HG03378 (cell line): Measurements from ENCODE around the gene SH2D3A.
"Not testable (repeated sequence)": the region's sequence is repeated elsewhere in the genome, so short reads cannot be mapped to it uniquely, and the experiment has no call there.

Experiments
- ATAC-seq: cut with Tn5 transposase; IDR thresholded peaks from one replicate; pipeline ENCODE4 v1.9.1; 2021; ENCODE audit warnings: mild to moderate bottlenecking, moderate library complexity; ENCODE audit not compliant: unreplicated experiment

The SH2D3A gene

DNA sequence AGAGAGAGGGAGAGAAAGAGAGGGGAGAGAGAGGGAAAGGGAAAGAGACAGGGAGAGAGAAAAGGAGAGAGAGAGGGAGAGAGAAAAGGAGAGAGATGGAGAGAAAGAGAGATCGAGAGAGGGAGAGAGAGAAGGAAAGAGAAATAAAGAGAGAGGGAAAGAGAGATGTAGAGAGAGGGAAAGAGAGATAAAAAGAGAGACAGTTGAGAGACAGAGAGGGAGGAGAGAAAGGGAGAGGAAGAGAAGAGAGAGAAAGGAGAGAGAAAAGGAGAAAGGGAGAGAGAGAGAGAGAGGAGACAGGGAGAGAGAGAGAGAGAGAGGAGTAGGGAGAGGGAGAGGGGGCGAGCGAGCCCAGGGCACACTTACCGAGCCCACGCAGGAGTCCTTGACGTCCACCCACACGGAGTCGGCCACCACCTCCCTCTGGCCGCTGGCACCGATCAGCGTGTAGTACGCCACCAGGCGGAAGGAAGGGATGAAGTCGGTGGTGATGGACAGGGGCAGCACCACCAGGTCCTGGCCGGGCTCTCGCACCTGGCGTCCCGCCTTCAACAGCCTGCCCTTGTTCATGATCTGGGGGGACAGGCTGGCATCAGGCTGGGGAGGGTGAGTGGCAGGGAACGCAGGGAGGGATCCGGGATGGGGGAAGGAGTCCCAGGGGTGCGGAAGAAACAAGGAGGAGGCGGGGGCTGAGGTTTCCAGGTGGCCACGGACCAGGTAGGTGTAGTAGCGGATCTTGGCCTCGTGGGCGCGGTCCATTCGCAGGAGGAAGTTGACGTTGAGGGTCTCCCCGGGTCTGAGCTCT is 56.8 kb downstream of the SH2D3A start:
- ATAC-seq = no peak

DNA sequence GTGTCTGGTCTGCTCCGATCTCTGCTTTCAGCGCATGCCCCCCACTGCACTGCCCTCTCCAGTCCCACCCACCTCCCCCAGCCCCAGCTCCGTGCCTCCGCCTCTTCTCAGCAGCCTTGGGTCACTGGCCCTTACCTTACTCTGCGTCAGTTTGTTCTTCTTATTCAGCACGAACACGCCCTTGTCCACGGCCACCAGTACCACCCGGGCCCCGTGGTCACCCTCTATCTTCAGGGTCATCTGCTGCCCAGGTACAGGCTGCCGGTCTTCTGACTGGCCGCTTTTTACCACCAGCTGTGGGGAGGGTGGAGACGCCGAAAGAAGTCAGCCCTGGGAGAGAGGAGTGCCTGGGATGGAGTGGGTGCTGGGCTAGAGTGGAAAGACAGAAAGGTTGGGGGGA is 57.7 kb downstream of the SH2D3A start:
- ATAC-seq = no peak

DNA sequence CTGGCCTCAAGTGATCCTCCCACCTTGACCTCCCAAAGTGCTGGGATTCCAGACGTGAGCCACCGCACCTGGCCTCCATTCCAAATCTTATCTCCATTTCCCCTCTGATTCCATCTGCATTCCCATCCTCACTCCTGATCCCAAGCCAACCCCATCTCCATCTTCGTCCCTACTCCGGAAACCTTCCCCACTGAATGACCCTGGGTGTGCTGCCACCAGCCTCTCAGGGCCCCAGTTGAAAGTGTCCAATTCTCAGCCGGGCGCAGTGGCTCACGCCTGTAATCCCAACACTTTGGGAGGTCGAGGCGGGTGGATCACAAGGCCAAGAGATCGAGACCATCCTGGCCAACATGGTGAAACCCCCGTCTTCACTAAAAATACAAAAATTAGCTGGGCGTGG is 58.3 kb downstream of the SH2D3A start:
- ATAC-seq = not testable (repeated sequence)

DNA sequence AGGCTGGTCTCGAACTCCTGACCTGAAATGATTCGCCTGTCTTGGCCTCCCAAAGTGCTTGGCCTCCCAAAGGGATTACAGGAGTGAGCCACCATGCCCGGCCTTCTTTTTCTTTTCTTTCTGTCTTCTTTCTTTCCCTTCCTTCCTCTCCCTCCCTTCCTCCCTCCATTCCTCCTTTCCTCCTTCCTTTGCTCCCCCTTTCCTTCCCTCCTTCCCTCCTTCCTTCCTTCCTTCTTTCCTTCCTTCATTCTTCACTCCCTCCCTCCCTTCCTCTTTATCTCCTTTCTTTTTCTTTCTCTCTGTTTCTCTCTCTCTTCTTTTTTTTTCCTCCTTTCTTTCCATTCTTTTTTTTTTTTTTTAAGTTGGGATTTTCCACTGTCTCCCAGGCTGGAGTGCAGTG is 58.9 kb downstream of the SH2D3A start:
- no peak for ATAC-seq

DNA sequence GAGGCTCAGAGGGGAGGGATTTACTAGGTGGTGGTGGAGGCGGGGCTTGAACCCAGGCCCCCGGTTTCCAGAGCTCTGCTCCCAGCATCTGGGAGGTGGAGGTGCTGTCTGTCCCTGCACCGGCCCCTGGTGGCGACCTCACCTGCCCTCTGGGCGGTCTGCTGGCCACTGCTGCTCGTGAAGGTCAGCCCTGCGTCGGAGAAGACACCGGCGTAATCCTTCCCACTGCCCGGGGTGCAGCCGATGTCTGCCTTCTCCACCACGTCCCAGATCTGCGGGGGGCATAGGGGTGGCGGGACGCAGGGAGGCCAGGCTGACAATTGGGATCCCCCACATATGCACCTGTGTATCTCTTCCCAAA is 59.6 kb downstream of the SH2D3A start:
- no peak for ATAC-seq

DNA sequence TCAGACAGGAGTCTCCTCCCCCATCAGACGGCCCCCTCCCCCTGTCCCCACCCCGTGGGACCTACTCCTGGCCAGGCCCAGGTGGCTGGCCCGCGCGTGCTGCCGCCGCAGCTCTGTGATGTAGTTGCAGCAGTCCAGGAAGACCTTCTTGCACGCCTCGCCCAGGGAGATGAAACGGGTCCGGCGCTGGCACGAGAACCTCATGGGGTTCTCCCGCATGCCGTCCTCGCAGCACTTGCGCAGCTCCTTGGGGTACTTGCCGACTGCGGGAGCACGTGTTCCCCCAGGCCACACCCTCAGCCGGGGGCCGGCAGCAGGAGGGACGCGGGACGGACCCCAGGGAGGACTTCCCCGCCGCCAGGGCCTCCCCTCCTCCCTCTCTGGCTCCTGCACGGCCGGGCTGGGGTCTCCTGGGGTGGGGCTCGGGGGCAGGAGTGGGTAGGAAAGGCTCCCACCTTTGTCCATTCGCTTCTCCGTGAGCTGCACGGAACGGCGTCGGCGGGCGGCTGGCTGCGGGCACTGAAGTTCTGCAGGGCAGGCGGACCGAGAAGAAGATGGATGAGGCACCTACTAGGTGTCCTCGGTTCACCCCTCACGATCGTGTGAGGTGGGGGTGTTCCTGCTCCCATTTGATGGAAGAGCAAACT is 60.1 kb downstream of the SH2D3A start:
- ATAC-seq = no peak

DNA sequence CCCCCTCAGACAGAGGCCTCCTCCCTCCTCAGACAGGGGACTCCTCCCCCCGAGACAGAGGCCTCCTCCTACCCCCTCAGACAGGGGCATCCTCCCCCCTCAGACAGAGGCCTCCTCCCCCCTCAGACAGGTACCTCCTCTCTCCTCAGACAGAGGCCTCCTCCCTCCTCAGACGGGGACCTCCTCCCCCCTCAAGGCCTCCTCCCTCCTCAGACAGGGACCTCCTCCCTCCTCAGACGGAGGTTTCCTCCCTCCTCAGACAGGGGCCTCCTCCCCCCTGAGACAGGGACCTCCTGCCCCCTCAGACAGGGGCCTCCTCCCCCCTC is 60.6 kb downstream of the SH2D3A start:
- no peak for ATAC-seq

DNA sequence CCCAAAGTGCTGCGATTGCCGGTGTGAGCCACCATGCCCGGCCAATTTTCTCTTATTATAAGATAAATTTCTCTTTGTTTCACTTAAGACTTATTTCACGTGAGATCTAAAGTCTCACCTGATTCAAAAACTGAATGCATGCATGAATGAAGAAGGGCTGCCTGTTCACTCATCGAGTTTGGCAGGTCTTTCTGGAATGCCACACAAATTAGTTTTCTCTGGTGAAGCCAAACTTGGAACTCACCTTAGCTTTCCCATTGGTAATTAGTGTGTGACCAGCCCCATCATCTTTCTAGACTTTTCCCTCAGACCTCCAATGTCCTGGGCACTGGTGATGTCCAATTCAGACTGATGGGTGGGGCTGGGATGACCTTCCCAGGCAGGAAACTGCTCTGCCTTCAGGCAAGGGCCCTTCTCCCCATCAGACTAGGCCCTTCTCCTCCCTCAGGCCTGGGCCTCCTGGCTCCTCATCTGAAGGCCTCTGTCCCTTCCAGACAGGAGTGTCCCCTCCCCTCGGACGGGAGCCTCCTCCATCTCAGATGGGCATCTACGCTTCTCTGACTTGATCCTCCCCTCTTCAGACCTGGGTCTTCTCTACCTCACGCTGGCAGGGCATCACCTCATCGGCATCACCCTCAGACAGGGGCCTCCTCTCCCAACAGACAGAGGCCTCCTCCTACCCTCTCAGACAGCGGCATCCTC is 61.2 kb downstream of the SH2D3A start:
- no peak for ATAC-seq
